Osteocyte (in vitro differentiated cells): Measurements from ENCODE around the gene PIP5K1A. TPM values are rescaled to one million over a fixed set of nuclear protein-coding genes. Genes with fewer than 3 reads are reported as not detected.

Experiments used
- DNase-seq: peaks from one replicate; pipeline ENCODE4 v3.0.0; 2021; ENCODE audit warnings: mixed read lengths; ENCODE audit not compliant: unreplicated experiment; ENCODE audit errors: extremely low spot score
- H3K27ac Mint-ChIP-seq: one replicate; pipeline ENCODE4 v1.8.0; 2021; ENCODE audit warnings: mild to moderate bottlenecking, mixed read lengths; ENCODE audit not compliant: unreplicated experiment
- H3K27me3 Mint-ChIP-seq: one replicate; pipeline ENCODE4 v1.8.0; 2021; ENCODE audit warnings: mixed read lengths; ENCODE audit not compliant: unreplicated experiment
- H3K36me3 Mint-ChIP-seq: one replicate; pipeline ENCODE4 v1.8.0; 2021; ENCODE audit warnings: mixed read lengths; ENCODE audit not compliant: unreplicated experiment
- H3K4me1 Mint-ChIP-seq: one replicate; pipeline ENCODE4 v1.8.0; 2021; ENCODE audit warnings: mixed read lengths; ENCODE audit not compliant: unreplicated experiment
- H3K4me3 Mint-ChIP-seq: one replicate; pipeline ENCODE4 v1.8.0; 2021; ENCODE audit warnings: mild to moderate bottlenecking, moderate library complexity, mixed read lengths; ENCODE audit not compliant: unreplicated experiment
- H3K9me3 Mint-ChIP-seq: one replicate; pipeline ENCODE4 v1.8.0; 2021; ENCODE audit warnings: mixed read lengths; ENCODE audit not compliant: unreplicated experiment
- total RNA-seq: library from RNA; stranded (reverse); gene quantifications from 2 replicates; pipeline ENCODE4 v1.2.1, GENCODE V29; 2021
- TF ChIP-seq, protein P1 (sequence below): fragments of 200-600 bp; sonication (generic); IDR thresholded peaks from 2 replicates; pipeline ENCODE4 v1.5.0; 2021; ENCODE audit warnings: antibody characterized with exemption, mild to moderate bottlenecking, moderate library complexity

PIP5K1A gene
- total RNA-seq, 1 donor from 2014 or later = 89.5 TPM

DNA sequence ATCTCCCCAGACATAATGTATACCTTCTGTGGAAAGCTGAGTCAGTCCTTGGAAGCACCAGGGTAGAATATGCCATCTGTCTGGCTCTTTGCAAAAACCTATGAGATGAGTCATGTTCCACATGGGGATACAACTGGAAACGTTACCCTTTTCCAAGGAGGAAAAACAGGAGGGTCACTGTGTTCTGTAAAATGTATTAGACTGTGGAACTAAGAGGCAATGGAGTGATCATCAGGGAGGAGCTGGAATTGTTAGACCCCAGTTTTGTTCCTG lies 40.1 kb downstream of the PIP5K1A start:
- H3K4me1 Mint-ChIP-seq = peaks cover 11% of the 10 kb centered on the region
- H3K9me3 Mint-ChIP-seq = no peaks in the 10 kb centered on the region
- DNase-seq = no peak
- no peaks in the 10 kb centered on the region for H3K27me3 Mint-ChIP-seq
- TF ChIP-seq, protein P1, sequence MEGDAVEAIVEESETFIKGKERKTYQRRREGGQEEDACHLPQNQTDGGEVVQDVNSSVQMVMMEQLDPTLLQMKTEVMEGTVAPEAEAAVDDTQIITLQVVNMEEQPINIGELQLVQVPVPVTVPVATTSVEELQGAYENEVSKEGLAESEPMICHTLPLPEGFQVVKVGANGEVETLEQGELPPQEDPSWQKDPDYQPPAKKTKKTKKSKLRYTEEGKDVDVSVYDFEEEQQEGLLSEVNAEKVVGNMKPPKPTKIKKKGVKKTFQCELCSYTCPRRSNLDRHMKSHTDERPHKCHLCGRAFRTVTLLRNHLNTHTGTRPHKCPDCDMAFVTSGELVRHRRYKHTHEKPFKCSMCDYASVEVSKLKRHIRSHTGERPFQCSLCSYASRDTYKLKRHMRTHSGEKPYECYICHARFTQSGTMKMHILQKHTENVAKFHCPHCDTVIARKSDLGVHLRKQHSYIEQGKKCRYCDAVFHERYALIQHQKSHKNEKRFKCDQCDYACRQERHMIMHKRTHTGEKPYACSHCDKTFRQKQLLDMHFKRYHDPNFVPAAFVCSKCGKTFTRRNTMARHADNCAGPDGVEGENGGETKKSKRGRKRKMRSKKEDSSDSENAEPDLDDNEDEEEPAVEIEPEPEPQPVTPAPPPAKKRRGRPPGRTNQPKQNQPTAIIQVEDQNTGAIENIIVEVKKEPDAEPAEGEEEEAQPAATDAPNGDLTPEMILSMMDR = no peak
- H3K27ac Mint-ChIP-seq = peak overlapping the region; percentile 54
- no peak overlapping the region for H3K4me3 Mint-ChIP-seq
- H3K36me3 Mint-ChIP-seq = peaks cover 71% of the 10 kb centered on the region

DNA sequence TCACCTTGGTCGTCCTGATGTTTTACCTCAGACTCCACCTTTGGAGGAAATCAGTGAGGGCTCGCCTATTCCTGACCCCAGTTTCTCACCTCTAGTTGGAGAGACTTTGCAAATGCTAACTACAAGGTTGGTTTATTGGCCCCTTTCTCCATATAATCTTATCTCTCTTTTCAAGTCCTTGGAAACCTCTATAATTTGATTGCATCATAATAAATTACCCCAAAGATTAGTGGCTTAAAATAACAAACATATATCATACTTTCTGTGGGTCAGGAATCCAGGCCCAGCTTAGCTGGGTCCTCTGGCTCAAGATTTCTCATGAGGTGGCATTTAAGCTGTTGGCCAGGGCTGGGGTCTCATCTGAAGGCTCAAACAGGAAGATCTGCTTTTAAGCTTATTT lies 44.1 kb downstream of the PIP5K1A start:
- peaks cover 11% of the 10 kb centered on the region for H3K4me1 Mint-ChIP-seq
- TF ChIP-seq, protein P1 = no peak

DNA sequence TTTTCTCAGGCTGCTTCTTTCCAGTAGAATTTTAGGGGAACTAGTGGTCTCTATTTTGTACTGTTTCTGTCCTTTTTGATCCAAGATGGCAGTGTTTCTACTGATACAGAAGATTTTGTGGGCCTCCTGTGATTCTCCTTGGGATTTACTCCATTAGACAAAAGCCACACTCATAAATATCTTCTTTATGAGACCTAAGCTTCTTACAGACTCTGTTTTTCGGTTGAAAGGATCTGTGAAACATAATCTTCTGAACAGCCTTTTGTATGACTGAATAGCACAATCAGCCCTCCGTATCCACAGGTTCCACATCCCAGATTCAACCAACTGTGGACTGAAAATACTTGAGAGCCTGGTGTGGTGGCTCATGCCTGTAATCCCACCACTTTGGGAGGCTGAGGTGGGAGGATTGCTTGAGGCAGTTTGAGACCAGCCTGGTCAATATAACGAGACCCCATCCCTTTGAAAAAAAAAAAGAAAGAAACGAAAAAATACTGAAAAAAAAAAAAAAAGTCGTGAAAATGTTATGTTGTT lies 45.4 kb downstream of the PIP5K1A start:
- Mint-ChIP-seq H3K9me3 (no peaks in the 10 kb centered on the region), H3K27ac (no peak overlapping the region), H3K4me3 (no peak overlapping the region), H3K4me1 (no peaks in the 10 kb centered on the region), H3K36me3 (peaks cover 63% of the 10 kb centered on the region), H3K27me3 (no peaks in the 10 kb centered on the region)
- TF ChIP-seq, protein P1 = no peak
- DNase-seq = no peak

More for the DNA sequence above, 44.1 kb downstream of the PIP5K1A start:
- H3K36me3 Mint-ChIP-seq = peaks cover 64% of the 10 kb centered on the region
- no peak overlapping the region for H3K27ac Mint-ChIP-seq
- DNase-seq = no peak
- no peaks in the 10 kb centered on the region for H3K9me3 Mint-ChIP-seq
- no peaks in the 10 kb centered on the region for H3K27me3 Mint-ChIP-seq
- H3K4me3 Mint-ChIP-seq = no peak overlapping the region

DNA sequence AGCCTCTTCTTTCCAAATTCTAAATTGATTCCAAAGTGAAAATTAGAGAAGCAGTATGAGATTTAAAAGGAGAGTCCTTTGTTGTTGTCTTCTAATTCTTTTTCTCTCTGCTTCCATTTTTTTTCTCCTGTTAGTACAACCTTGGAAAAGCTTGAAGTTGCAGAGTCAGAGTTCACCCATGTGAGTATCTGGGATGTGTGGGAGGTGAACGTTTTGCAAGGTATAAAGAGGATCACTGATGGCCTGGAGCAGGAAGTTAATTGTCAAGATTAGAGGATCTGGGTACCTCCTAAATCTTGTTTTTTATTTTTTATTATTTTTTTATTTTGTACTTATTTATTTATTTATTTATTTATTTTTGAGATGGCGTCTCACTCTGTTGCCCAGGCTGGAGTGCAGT lies 48.4 kb downstream of the PIP5K1A start:
- Mint-ChIP-seq H3K4me3 (no peak overlapping the region), H3K9me3 (no peaks in the 10 kb centered on the region), H3K4me1 (peaks cover 2% of the 10 kb centered on the region), H3K36me3 (peaks cover 58% of the 10 kb centered on the region), H3K27me3 (no peaks in the 10 kb centered on the region), H3K27ac (no peak overlapping the region)
- TF ChIP-seq, protein P1 = no peak
- DNase-seq = no peak

DNA sequence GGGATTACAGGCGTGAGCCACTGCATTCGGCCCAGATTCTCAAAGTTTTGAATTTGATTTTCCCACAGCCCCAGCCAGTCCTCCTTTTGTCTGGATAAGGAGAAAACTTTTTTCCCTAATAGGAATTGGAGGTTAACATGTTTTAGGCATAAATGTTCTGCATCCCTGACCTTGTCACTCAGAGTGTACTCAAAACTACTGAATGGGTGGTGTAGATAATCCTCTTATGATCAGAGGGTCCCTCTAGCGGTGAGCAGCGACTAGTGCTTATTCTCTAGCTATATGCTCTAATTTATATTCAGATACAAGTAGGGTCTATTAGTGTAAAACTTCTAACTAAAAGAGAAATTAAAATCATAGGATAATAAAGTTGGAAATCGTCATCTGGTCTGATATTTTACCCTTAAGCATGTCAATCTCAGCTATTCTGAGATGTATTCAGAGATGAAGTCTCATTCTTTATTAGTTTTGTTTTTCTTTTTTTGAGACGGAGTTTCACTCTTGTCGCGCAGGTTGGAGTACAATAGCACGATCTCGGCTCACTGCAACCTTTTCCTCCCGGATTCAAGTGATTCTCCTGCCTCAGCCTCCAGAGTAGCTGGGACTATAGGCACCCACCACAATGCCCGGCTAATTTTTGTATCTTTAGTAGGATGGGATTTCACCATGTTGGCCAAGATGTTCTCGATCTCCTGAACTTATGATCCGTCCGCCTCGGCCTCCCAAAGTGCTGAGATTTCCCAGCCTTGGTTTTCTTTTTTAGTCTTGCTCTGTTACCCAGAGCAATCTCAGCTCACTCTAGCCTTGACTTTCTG lies 53.5 kb downstream of the PIP5K1A start:
- no peak for DNase-seq
- H3K27me3 Mint-ChIP-seq = no peaks in the 10 kb centered on the region

More for the DNA sequence above, 53.5 kb downstream of the PIP5K1A start:
- H3K9me3 Mint-ChIP-seq = no peaks in the 10 kb centered on the region
- H3K27ac Mint-ChIP-seq = no peak overlapping the region
- TF ChIP-seq, protein P1 = peak; percentile 84
- peaks cover 18% of the 10 kb centered on the region for H3K4me1 Mint-ChIP-seq
- peaks cover 26% of the 10 kb centered on the region for H3K36me3 Mint-ChIP-seq
- no peak overlapping the region for H3K4me3 Mint-ChIP-seq
